Panc1 (cell line): Measurements from ENCODE around the gene TFCP2L1.

Experiments
- TF ChIP-seq, protein P1 (sequence below): fragments of 450-650 bp; IDR thresholded peaks from 2 replicates; pipeline ENCODE4 v1.5.1; 2017; ENCODE audit warnings: mild to moderate bottlenecking
- TF ChIP-seq, protein P2 (sequence below), 2 experiments: IDR thresholded peaks; 2 replicates each; pipeline ENCODE4 v1.6.1; 2011 to 2012; ENCODE audit warnings: low read depth in 2 of 2, control low read depth in 1 of 2, low read length in 1 of 2, mild to moderate bottlenecking in 1 of 2, moderate library complexity in 1 of 2; ENCODE audit not compliant: insufficient read depth in 1 of 2

DNA sequence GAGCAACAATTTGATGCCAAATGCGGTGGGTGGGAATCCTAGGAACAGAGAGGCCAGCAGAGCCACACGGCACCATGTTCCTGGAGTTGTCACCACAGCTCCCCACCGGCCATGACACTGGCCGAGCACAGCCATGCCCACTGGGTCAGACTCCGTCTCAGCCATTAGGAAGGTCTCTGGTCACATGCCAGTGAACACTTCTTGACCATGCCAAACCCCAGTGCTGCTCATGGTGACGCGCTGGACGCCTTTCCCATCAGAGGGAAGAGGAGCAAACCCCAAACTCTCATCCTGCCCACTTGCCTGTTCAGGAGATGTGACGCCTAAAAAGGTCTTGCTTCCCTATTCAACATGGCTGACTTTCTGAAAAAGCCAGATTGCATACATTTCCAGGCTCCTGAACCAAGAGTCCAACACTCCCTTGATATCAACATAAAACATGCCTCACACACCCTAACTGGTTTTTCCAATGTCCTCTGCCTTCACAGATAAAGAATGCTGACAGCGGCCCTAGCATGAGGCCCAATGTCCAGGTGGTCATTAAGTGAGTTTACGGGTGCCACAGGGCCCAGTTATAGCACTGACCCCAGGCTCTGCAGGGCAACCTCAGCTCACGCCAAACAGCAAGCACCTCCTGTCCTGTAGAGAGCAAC is 31.9 kb downstream of the TFCP2L1 start:
- TF ChIP-seq, protein P1, sequence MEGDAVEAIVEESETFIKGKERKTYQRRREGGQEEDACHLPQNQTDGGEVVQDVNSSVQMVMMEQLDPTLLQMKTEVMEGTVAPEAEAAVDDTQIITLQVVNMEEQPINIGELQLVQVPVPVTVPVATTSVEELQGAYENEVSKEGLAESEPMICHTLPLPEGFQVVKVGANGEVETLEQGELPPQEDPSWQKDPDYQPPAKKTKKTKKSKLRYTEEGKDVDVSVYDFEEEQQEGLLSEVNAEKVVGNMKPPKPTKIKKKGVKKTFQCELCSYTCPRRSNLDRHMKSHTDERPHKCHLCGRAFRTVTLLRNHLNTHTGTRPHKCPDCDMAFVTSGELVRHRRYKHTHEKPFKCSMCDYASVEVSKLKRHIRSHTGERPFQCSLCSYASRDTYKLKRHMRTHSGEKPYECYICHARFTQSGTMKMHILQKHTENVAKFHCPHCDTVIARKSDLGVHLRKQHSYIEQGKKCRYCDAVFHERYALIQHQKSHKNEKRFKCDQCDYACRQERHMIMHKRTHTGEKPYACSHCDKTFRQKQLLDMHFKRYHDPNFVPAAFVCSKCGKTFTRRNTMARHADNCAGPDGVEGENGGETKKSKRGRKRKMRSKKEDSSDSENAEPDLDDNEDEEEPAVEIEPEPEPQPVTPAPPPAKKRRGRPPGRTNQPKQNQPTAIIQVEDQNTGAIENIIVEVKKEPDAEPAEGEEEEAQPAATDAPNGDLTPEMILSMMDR = no peak
- TF ChIP-seq, protein P2, sequence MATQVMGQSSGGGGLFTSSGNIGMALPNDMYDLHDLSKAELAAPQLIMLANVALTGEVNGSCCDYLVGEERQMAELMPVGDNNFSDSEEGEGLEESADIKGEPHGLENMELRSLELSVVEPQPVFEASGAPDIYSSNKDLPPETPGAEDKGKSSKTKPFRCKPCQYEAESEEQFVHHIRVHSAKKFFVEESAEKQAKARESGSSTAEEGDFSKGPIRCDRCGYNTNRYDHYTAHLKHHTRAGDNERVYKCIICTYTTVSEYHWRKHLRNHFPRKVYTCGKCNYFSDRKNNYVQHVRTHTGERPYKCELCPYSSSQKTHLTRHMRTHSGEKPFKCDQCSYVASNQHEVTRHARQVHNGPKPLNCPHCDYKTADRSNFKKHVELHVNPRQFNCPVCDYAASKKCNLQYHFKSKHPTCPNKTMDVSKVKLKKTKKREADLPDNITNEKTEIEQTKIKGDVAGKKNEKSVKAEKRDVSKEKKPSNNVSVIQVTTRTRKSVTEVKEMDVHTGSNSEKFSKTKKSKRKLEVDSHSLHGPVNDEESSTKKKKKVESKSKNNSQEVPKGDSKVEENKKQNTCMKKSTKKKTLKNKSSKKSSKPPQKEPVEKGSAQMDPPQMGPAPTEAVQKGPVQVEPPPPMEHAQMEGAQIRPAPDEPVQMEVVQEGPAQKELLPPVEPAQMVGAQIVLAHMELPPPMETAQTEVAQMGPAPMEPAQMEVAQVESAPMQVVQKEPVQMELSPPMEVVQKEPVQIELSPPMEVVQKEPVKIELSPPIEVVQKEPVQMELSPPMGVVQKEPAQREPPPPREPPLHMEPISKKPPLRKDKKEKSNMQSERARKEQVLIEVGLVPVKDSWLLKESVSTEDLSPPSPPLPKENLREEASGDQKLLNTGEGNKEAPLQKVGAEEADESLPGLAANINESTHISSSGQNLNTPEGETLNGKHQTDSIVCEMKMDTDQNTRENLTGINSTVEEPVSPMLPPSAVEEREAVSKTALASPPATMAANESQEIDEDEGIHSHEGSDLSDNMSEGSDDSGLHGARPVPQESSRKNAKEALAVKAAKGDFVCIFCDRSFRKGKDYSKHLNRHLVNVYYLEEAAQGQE (IDR thresholded peaks at IDR 0.05; ENCODE audit: insufficient read depth in 1 of 2, low read depth in 2 of 2, low read length in 1 of 2) = no peak
